HCT116 (cell line): ENCODE results near the gene DNAJC10. TPM values are rescaled to one million over a fixed set of nuclear protein-coding genes. Genes with fewer than 3 reads are reported as not detected.

Source experiments
- ATAC-seq: fragments of 200-7000 bp; cut with Tn5 transposase; 2 replicates; pipeline ENCODE4 v1.9.1; 2020; ENCODE audit warnings: mild to moderate bottlenecking, moderate library complexity
- BruUV-seq: library from RNA; stranded (reverse); fragments of 400-500 nt; replicated peaks from 2 replicates; lab custom pipeline; 2021; lab: Mats Ljungman, UMichigan
- CTCF ChIA-PET: fragments of 300-600 bp; sonication (Branson Sonifier 250); formaldehyde crosslinking; loops from one replicate; lab custom pipeline; 2021; ENCODE audit warnings: antibody characterized with exemption; lab: Charles Lee
- POLR2A ChIA-PET: fragments of 300-600, 350-600 bp; sonication (Branson Sonifier 250); formaldehyde crosslinking; loops from one replicate; lab custom pipeline; 2021; ENCODE audit warnings: antibody characterized with exemption; lab: Charles Lee
- RAD21 ChIA-PET, 2 experiments: fragments of 300-600 bp; sonication (Branson Sonifier 250); formaldehyde crosslinking; loops; one replicate each; lab custom pipeline; 2023; ENCODE audit warnings: low total read pairs in 2 of 2; ENCODE audit not compliant: uncharacterized antibody in 2 of 2, unreplicated experiment in 2 of 2, low non-redundant PET in 1 of 2; lab: Charles Lee
- DNase-seq: peaks from one replicate; pipeline ENCODE4 v3.0.0-alpha.2; 2010; ENCODE audit warnings: low read depth, low spot score
- H2AFZ ChIP-seq: fragments of 200-600 bp; shearing (Covaris generic), sonication (generic); 2 replicates; pipeline ENCODE4 v1.6.1; 2017; ENCODE audit warnings: low read depth, mixed run types, mixed read lengths, antibody characterized with exemption, low read length; ENCODE audit not compliant: poor library complexity, severe bottlenecking
- H3K27ac ChIP-seq: 2 replicates; pipeline ENCODE4 v1.5.1; 2012; ENCODE audit warnings: low read depth, low read length
- H3K27me3 ChIP-seq: fragments of 200-600 bp; sonication (generic); 2 replicates; pipeline ENCODE4 v1.6.1; 2016; ENCODE audit warnings: mixed run types, low read length, mixed read lengths; ENCODE audit not compliant: insufficient read depth
- H3K36me3 ChIP-seq, 2 experiments: fragments of 200-500 bp in 1 of 2; fragments of 200-600 bp in 1 of 2; sonication (Bioruptor generic) in 1 of 2; sonication (generic) in 1 of 2; 2 replicates each; pipeline versions ENCODE4 v1.5.1 to v1.6.1; 2014 to 2016; ENCODE audit warnings: low read length in 2 of 2, inconsistent platforms in 1 of 2, mixed read lengths in 1 of 2, mixed run types in 1 of 2; ENCODE audit not compliant: insufficient read depth in 2 of 2, control insufficient read depth in 1 of 2
- H3K4me1 ChIP-seq, 2 experiments: fragments of 200-600 bp in 1 of 2; sonication (generic) in 1 of 2; 2 replicates each; pipeline versions ENCODE4 v1.5.1 to v1.6.1; 2012 to 2017; ENCODE audit warnings: low read length in 2 of 2, inconsistent platforms in 1 of 2, mild to moderate bottlenecking in 1 of 2, mixed read lengths in 1 of 2, mixed run types in 1 of 2, moderate library complexity in 1 of 2; ENCODE audit not compliant: insufficient read depth in 2 of 2, control insufficient read depth in 1 of 2
- H3K4me2 ChIP-seq: fragments of 200-600 bp; sonication (generic); 2 replicates; pipeline ENCODE4 v1.6.1; 2017; ENCODE audit warnings: mixed run types, low read length, mixed read lengths
- H3K4me3 ChIP-seq, 2 experiments: fragments of 200-600 bp in 1 of 2; sonication (generic) in 1 of 2; replicated peaks in 1 of 2; 2 replicates each; pipeline ENCODE4 v1.5.1; 2011 to 2016; ENCODE audit warnings: low read length in 2 of 2, control low read depth in 1 of 2, low read depth in 1 of 2, mild to moderate bottlenecking in 1 of 2, mixed read lengths in 1 of 2, mixed run types in 1 of 2
- H3K79me2 ChIP-seq: fragments of 200-600 bp; sonication (generic); 2 replicates; pipeline ENCODE4 v1.6.1; 2017; ENCODE audit warnings: mild to moderate bottlenecking, mixed run types, low read length, moderate library complexity, mixed read lengths; ENCODE audit not compliant: insufficient read depth
- H3K9ac ChIP-seq: fragments of 200-600 bp; sonication (generic); 2 replicates; pipeline ENCODE4 v1.6.1; 2016; ENCODE audit warnings: low read length, mixed read lengths
- H3K9me2 ChIP-seq: fragments of 200-600 bp; sonication (generic), shearing (Covaris generic); 2 replicates; pipeline ENCODE4 v1.6.1; 2017; ENCODE audit warnings: mixed run types, mild to moderate bottlenecking, moderate library complexity; ENCODE audit not compliant: insufficient read depth
- H3K9me3 ChIP-seq, 2 experiments: fragments of 200-500 bp in 1 of 2; fragments of 200-600 bp in 1 of 2; sonication (Bioruptor generic) in 1 of 2; sonication (generic) in 1 of 2; 2 replicates each; pipeline ENCODE4 v1.6.1; 2014 to 2017; ENCODE audit warnings: low read length in 2 of 2, mixed read lengths in 2 of 2, inconsistent platforms in 1 of 2, low read depth in 1 of 2, mild to moderate bottlenecking in 1 of 2, mixed run types in 1 of 2, moderate library complexity in 1 of 2; ENCODE audit not compliant: control insufficient read depth in 1 of 2, insufficient read depth in 1 of 2
- H4K20me1 ChIP-seq: fragments of 200-600 bp; sonication (generic), shearing (Covaris generic); 2 replicates; pipeline ENCODE4 v1.6.1; 2017; ENCODE audit warnings: mixed run types, mild to moderate bottlenecking, moderate library complexity; ENCODE audit not compliant: insufficient read depth
- CBX3 ChIP-seq: IDR thresholded peaks from 2 replicates; pipeline ENCODE4 v1.6.1; 2012; ENCODE audit warnings: low read depth
- EGR1 ChIP-seq: IDR thresholded peaks from 2 replicates; pipeline ENCODE4 v1.6.1; 2012; ENCODE audit warnings: low read depth
- EZH2phosphoT487 ChIP-seq: fragments of 200-600 bp; IDR thresholded peaks from 2 replicates; pipeline ENCODE4 v1.6.1; 2018; ENCODE audit warnings: antibody characterized with exemption, borderline replicate concordance
- MAX ChIP-seq: IDR thresholded peaks from 2 replicates; pipeline ENCODE4 v1.6.1; 2012
- POLR2A ChIP-seq: IDR thresholded peaks from 2 replicates; pipeline ENCODE4 v1.7.0; 2011; ENCODE audit warnings: borderline replicate concordance; ENCODE audit not compliant: insufficient read depth, insufficient read length; ENCODE audit errors: extremely low read depth
- POLR2AphosphoS5 ChIP-seq: IDR thresholded peaks from 2 replicates; pipeline ENCODE4 v1.6.1; 2011; ENCODE audit warnings: mild to moderate bottlenecking, low read depth, low read length, moderate library complexity
- RAD21 ChIP-seq: IDR thresholded peaks from 2 replicates; pipeline ENCODE4 v1.6.1; 2012; ENCODE audit warnings: low read depth, mild to moderate bottlenecking
- REST ChIP-seq: IDR thresholded peaks from 2 replicates; pipeline ENCODE4 v1.6.1; 2012; ENCODE audit warnings: low read depth
- SIN3A ChIP-seq: IDR thresholded peaks from 2 replicates; pipeline ENCODE4 v1.6.1; 2012; ENCODE audit warnings: low read depth
- SP1 ChIP-seq: IDR thresholded peaks from 2 replicates; pipeline ENCODE4 v1.6.1; 2012; ENCODE audit warnings: low read depth
- TCF7L2 ChIP-seq: IDR thresholded peaks from 2 replicates; pipeline ENCODE4 v1.7.0; 2011; ENCODE audit warnings: borderline replicate concordance, inconsistent platforms; ENCODE audit not compliant: insufficient read depth, insufficient read length; ENCODE audit errors: extremely low read depth
- intact Hi-C: fragments of 100-400 bp; cut with micrococcal nuclease; formaldehyde crosslinking; loops from 2 replicates; pipeline ENCODE4 v1.10.0; 2022
- total RNA-seq: library from RNA; stranded (reverse); gene quantifications from one replicate; pipeline ENCODE4 v1.2.1, GENCODE V29; 2021; ENCODE audit not compliant: unreplicated experiment
- TF ChIP-seq, protein P1 (sequence below): IDR thresholded peaks from 2 replicates; pipeline ENCODE4 v1.6.1; 2012

DNAJC10 gene
- total RNA-seq, 1 experiment from 2014 or later, result 80.4 TPM

GRCh38 chr2:182807319-182807718, 91.3 kb downstream of the DNAJC10 start (continued):
- no peak for TF ChIP-seq REST
- TF ChIP-seq, all 23 proteins: peak for 0

GRCh38 chr2:182810087-182810486, 94.0 kb downstream of the DNAJC10 start:
- no peaks in the 10 kb centered on the region for H3K9me2 ChIP-seq
- H3K9me3 ChIP-seq, result no peaks in the 10 kb centered on the region
- H3K79me2 ChIP-seq, result no peaks in the 10 kb centered on the region
- H3K4me2 ChIP-seq, result no peak overlapping the region
- no TSS peak for BruUV-seq
- H3K27ac ChIP-seq, result no peak overlapping the region
- H4K20me1 ChIP-seq, result no peaks in the 10 kb centered on the region
- no peak overlapping the region for H3K9ac ChIP-seq
- ATAC-seq, result no peak
- DNase-seq, result no peak
- no peaks in the 10 kb centered on the region for H3K27me3 ChIP-seq
- ChIA-PET CTCF (no interaction called here), POLR2A (no interaction called here), RAD21 (no interaction called here)
- intact Hi-C loops, result no loop called here
- H3K36me3 ChIP-seq, result no peaks in the 10 kb centered on the region
- no peak overlapping the region for H2AFZ ChIP-seq
- no peak overlapping the region for H3K4me3 ChIP-seq
- no peaks in the 10 kb centered on the region for H3K4me1 ChIP-seq
- TF ChIP-seq POLR2AphosphoS5, result no peak
- TF ChIP-seq SP1, result no peak
- no peak for TF ChIP-seq TCF7L2
- no peak for TF ChIP-seq POLR2A
- TF ChIP-seq EZH2phosphoT487, result no peak
- TF ChIP-seq, protein P1, sequence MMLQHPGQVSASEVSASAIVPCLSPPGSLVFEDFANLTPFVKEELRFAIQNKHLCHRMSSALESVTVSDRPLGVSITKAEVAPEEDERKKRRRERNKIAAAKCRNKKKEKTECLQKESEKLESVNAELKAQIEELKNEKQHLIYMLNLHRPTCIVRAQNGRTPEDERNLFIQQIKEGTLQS, result no peak
- no peak for TF ChIP-seq CBX3
- no peak for TF ChIP-seq MAX
- TF ChIP-seq RAD21, result no peak
- no peak for TF ChIP-seq SIN3A
- no peak for TF ChIP-seq EGR1
- TF ChIP-seq, all 23 proteins: peak for 0
